ENCODE data around the gene TMEM8B.

GRCh38 chr9:35836595-35836994 is 7.6 kb downstream of the TMEM8B start:
- TF ChIP-seq CTCF (IDR thresholded peaks at IDR 0.05; ENCODE audit: low read depth, low read length, poor library complexity, severe bottlenecking) (no peak), EZH2phosphoT487 (IDR thresholded peaks at IDR 0.05; ENCODE audit: borderline replicate concordance, low read length) (no peak)

All from DOHH2 (cell line).